ENCODE measurements around the gene CA11.
"Not testable (repeated sequence)": the region's sequence is repeated elsewhere in the genome, so short reads cannot be mapped to it uniquely, and the experiment has no call there.

CA11 gene

GRCh38 chr19:48641850-48642249 is 4.1 kb downstream of the CA11 start:
- no peak for DNase-seq (ENCODE audit: low read depth)

GRCh38 chr19:48639483-48640375 is 6.3 kb downstream of the CA11 start:
- DNase-seq (ENCODE audit: low read depth) = no peak

DNA sequence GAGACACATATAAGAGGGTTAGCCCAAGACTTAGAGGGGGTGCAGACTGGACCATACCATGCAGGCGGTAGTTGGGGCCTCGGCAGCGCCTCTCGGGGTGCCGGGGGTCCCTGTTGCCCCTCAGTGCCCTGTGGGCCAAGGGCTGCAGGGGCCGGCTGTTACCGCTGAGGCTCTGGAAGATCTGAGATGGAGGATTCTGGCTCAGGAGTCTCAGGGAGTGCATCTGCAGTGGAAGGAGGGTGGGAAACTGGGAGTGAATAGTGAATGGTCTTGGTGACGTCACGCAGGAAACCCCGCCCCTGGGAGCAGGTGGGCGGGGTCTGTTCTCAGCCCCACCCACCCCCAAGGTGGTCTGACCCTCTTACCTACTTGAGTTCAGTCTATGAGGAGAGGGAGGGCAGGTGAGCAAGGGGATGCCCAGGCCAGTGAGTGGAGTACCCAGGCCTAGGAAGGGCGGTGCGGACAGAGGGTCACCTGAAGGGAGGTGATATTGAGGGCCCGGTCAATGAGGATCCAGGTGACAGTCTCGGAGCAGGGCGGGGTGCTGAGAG is 7.1 kb downstream of the CA11 start:
- no peak for DNase-seq (ENCODE audit: low read depth)

GRCh38 chr19:48637948-48638830 is 7.8 kb downstream of the CA11 start:
- DNase-seq (ENCODE audit: low read depth) = peak; percentile 63

DNA sequence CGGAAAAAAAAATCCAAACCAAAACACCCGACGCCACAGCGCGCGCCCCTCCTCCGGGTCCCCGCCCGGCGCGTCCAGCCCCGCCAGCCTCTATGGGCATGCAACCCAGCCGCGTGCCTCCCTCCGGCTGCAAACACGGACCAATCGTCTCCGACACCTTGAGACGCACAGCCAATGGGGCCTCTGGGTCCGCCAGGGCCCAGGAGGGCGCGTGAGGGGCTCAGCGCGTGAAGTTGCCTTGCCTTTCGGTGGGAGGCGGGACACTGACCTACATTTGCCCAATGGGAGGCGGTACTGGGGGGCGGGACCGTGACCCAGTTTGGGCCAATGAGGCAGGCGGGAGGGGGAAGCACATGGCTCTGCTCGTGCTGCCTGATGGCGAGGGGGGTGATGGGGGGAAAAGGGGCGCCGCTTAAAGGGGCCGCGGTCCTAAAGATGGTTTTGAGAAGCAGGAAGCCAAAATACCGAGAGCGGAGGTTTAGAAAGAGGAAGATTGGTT is 8.5 kb downstream of the CA11 start:
- peak; percentile 99 for DNase-seq (ENCODE audit: low read depth)

DNA sequence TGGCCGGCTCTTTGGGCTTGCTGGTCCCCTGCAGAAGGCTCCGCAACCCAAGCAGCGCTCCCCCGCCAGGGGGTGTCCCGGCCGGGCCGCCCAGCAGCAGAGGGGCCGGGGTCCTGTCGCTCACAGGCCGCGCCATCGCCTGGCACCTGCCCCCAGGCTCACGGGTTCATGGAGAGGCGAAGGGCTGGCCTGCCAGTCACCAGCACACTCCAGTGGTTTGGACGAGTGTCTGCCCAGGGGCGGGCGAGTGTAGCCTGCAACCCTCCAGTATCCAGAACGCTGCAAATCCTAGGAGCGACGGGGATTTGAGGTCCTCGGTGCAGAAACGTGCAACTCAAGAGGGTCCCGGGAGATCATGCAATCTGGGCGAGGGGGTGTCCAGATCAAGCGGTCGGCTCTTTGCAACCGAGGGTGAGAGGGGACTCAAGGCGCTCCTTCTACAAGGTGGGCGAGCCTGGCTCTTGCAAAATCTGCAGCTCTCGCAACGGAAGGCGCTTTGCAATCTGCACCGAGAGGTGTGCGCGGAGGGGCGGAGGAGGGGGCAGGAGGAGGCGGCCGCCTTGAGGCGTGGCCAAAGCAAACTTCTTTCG is 9.0 kb downstream of the CA11 start, which contains the start of gene DBP:
Gene DBP, minus strand, starts transcription at position 521 of the 590 bp plus-strand sequence. Its CDS starts 385 bp downstream, at position 136.
- DNase-seq (ENCODE audit: low read depth) = no peak

- no peak for DNase-seq (ENCODE audit: low read depth)
Observed at GRCh38 chr19:48635966-48636858, 9.8 kb downstream of the CA11 start.

GRCh38 chr19:48635263-48635965 is 10.6 kb downstream of the CA11 start:
- DNase-seq (ENCODE audit: low read depth) = peak; percentile 59

- DNase-seq (ENCODE audit: low read depth) = peak; percentile 91
Observed at GRCh38 chr19:48634424-48635262, 11.3 kb downstream of the CA11 start.

DNA sequence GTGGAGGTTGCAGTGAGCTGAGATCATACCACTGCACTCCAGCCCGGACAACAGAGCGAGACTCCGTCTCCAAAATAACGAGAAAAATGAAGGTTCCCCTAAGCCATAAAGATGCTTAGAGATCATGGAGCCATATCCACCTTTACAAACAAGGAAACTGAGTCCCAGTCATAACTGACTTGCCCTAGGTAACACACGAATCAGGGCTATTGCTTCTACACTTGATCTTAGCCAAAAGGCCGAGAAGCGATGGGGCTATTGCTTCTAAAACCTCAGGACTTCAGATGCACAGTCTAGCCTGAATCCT is 12.0 kb downstream of the CA11 start:
- no peak for DNase-seq (ENCODE audit: low read depth)

GRCh38 chr19:48633148-48634035 is 12.6 kb downstream of the CA11 start:
- no peak for DNase-seq (ENCODE audit: low read depth)

DNA sequence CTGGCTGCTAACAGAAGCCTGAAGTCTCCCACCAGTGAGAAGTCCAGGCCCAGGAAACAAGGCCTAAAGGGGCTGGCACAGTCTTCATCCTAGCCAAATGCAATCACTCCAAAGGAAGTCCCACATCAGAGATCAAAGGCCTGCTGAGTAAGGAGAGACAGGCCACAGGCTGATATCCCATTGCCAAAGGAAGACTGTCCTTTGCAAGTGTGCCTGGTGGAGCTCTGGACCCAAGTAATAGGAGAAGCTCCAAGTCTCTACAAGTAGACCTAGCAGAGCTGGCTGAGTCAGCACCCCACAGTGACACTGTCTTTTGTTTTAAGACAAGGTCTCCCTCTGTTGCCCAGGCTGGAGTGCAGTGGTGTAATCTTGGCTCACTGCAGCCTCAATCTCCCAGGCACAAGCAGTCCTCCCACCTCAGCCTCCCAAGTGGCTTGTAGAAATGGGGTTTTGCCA is 13.3 kb downstream of the CA11 start:
- DNase-seq (ENCODE audit: low read depth) = no peak

GRCh38 chr19:48632286-48632685 is 13.7 kb downstream of the CA11 start:
- DNase-seq (ENCODE audit: low read depth) = not testable (repeated sequence)

GRCh38 chr19:48631225-48631624 is 14.8 kb downstream of the CA11 start:
- DNase-seq (ENCODE audit: low read depth) = no peak

DNA sequence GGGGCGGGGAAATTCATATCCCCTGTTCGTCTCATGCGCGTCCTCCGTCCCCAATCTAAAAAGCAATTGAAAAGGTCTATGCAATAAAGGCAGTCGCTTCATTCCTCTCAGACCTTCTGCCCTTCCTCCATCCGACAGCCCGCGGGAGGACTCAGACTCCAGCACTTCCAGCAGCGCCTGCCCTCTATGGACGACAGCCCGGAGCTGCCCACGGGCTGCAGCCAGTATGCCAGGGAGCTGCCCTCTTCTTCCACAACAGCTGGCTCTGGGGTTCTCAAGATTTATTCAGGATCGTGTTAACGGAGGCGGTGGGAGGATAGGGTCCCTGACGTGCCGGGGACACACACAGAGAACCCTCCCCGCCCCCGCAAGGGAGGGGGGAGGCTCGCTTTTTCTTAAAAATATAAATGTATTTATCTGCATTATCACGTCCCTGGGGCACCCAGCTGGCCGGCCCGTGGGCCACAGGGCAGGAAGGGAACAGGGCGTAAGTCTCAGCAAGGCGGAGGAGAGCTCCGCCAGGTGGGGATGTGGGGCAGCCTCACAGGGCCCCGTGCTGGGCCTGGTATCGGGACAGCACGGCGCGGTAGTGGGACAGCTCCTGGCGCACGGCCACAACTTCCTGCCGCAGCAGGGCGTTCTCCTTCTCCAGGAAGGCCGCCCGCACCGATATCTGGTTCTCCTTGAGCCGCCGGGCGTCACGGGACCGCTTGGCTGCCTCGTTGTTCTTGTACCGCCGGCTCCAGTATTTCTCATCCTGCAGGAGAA is 15.5 kb downstream of the CA11 start:
- no peak for DNase-seq (ENCODE audit: low read depth)

DNA sequence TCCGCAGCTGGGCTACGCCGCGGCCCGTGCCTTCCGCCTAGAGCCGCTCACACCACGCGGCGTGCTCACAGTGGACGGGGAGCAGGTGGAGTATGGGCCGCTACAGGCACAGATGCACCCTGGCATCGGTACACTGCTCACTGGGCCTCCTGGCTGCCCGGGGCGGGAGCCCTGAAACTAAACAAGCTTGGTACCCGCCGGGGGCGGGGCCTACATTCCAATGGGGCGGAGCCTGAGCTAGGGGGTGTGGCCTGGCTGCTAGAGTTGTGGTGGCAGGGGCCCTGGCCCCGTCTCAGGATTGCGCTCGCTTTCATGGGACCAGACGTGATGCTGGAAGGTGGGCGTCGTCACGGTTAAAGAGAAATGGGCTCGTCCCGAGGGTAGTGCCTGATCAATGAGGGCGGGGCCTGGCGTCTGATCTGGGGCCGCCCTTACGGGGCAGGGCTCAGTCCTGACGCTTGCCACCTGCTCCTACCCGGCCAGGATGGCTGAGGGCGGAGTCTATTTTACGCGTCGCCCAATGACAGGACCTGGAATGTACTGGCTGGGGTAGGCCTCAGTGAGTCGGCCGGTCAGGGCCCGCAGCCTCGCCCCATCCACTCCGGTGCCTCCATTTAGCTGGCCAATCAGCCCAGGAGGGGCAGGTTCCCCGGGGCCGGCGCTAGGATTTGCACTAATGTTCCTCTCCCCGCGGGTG is 16.2 kb downstream of the CA11 start:
- no peak for DNase-seq (ENCODE audit: low read depth)

GRCh38 chr19:48629297-48629598 is 16.7 kb downstream of the CA11 start:
- no peak for DNase-seq (ENCODE audit: low read depth)

All from stimulated activated CD8-positive, alpha-beta memory T cell treated with anti-CD3 and anti-CD28 coated beads, Interleukin-4, amount 100 ng/mL, for 24 hours (primary cell).